ENCODE measurements around the gene IP6K1.
"Not testable (repeated sequence)": the region's sequence is repeated elsewhere in the genome, so short reads cannot be mapped to it uniquely, and the experiment has no call there.

Gene IP6K1

DNA sequence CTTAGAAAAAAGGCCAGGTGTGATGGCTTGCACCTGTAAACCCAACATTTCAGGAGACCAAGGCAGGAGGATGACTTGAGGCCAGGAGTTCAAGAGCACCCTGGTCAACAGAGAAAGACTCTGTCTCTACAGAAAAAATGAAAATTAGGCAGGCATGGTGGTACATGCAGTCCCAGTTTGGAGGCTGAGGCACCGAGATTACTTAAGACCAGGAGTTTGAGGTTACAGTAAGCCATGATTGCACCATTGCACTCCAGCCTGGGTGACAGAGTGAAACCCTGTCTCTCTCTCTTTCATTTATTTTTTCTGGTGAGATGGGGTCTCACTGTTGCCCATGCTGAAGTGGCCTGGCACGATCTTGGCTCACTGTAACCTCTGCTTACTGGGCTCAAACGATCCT lies 24.7 kb downstream of the IP6K1 start:
- H3K27ac ChIP-seq (ENCODE audit: low read depth, low read length), result no peak overlapping the region
- peaks cover 58% of the 10 kb centered on the region for H3K79me2 ChIP-seq (ENCODE audit: control insufficient read depth, insufficient read depth, low read length, unreplicated experiment)
- no peaks in the 10 kb centered on the region for H3K4me1 ChIP-seq (ENCODE audit: control insufficient read depth, insufficient read depth, low read length, unreplicated experiment)
- H3K27me3 ChIP-seq (ENCODE audit: insufficient read depth, low read length), result no peaks in the 10 kb centered on the region
- H2AFZ ChIP-seq (ENCODE audit: low read length, unreplicated experiment), result no peak overlapping the region
- H3K4me3 ChIP-seq (ENCODE audit: low read depth, low read length), result no peak overlapping the region
- H3K36me3 ChIP-seq (ENCODE audit: insufficient read depth, low read length), result peaks cover 8% of the 10 kb centered on the region; the same call in 1 of the 2 replicates

GRCh38 chr3:49759226-49759625 lies 27.1 kb downstream of the IP6K1 start:
- Histone ChIP-seq H3K36me3 (ENCODE audit: insufficient read depth, low read length) (no peaks in the 10 kb centered on the region), H3K79me2 (ENCODE audit: control insufficient read depth, insufficient read depth, low read length, unreplicated experiment) (peaks cover 62% of the 10 kb centered on the region), H3K4me3 (ENCODE audit: low read depth, low read length) (no peak overlapping the region), H3K27ac (ENCODE audit: low read depth, low read length) (no peak overlapping the region), H3K27me3 (ENCODE audit: insufficient read depth, low read length) (no peaks in the 10 kb centered on the region), H3K4me1 (ENCODE audit: control insufficient read depth, insufficient read depth, low read length, unreplicated experiment) (no peaks in the 10 kb centered on the region), H2AFZ (ENCODE audit: low read length, unreplicated experiment) (no peak overlapping the region)

- Histone ChIP-seq H3K27ac (ENCODE audit: low read depth, low read length) (no peak overlapping the region), H2AFZ (ENCODE audit: low read length, unreplicated experiment) (no peak overlapping the region), H3K4me3 (ENCODE audit: low read depth, low read length) (no peak overlapping the region), H3K36me3 (ENCODE audit: insufficient read depth, low read length) (no peaks in the 10 kb centered on the region), H3K79me2 (ENCODE audit: control insufficient read depth, insufficient read depth, low read length, unreplicated experiment) (peaks cover 60% of the 10 kb centered on the region), H3K27me3 (ENCODE audit: insufficient read depth, low read length) (no peaks in the 10 kb centered on the region), H3K4me1 (ENCODE audit: control insufficient read depth, insufficient read depth, low read length, unreplicated experiment) (no peaks in the 10 kb centered on the region)
Measured at GRCh38 chr3:49757197-49757596, 29.1 kb downstream of the IP6K1 start.

GRCh38 chr3:49756036-49756435 lies 30.3 kb downstream of the IP6K1 start:
- Histone ChIP-seq H3K27ac (ENCODE audit: low read depth, low read length) (no peak overlapping the region), H3K4me1 (ENCODE audit: control insufficient read depth, insufficient read depth, low read length, unreplicated experiment) (no peaks in the 10 kb centered on the region)

DNA sequence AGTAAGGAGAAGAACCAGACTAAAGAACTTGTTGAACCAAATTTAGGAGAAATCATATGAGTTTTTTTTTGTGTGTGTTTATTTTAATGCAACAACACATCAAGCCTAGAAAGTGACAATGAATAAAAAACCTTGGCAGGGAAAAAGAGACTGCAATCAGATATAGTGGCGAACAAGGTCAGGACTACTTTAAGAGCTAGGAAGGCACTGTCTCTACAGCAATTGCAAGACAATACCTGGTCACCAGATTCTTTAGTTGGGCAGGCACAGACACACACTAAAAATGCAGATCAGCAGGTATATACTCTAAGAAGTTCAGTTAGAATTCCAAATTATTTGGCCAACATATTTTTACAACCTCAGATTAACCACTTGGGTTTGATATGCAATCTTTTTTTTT lies 31.8 kb downstream of the IP6K1 start:
- Histone ChIP-seq H3K4me3 (ENCODE audit: low read depth, low read length) (no peak overlapping the region), H3K36me3 (ENCODE audit: insufficient read depth, low read length) (no peaks in the 10 kb centered on the region), H3K27me3 (ENCODE audit: insufficient read depth, low read length) (no peaks in the 10 kb centered on the region), H3K4me1 (ENCODE audit: control insufficient read depth, insufficient read depth, low read length, unreplicated experiment) (no peaks in the 10 kb centered on the region), H3K27ac (ENCODE audit: low read depth, low read length) (no peak overlapping the region), H2AFZ (ENCODE audit: low read length, unreplicated experiment) (no peak overlapping the region), H3K79me2 (ENCODE audit: control insufficient read depth, insufficient read depth, low read length, unreplicated experiment) (peaks cover 52% of the 10 kb centered on the region)

More at GRCh38 chr3:49756036-49756435, 30.3 kb downstream of the IP6K1 start:
- Histone ChIP-seq H2AFZ (ENCODE audit: low read length, unreplicated experiment) (no peak overlapping the region), H3K27me3 (ENCODE audit: insufficient read depth, low read length) (no peaks in the 10 kb centered on the region), H3K36me3 (ENCODE audit: insufficient read depth, low read length) (no peaks in the 10 kb centered on the region), H3K79me2 (ENCODE audit: control insufficient read depth, insufficient read depth, low read length, unreplicated experiment) (peaks cover 56% of the 10 kb centered on the region), H3K4me3 (ENCODE audit: low read depth, low read length) (no peak overlapping the region)

- H2AFZ ChIP-seq (ENCODE audit: low read length, unreplicated experiment), result no peak overlapping the region
- no peaks in the 10 kb centered on the region for H3K36me3 ChIP-seq (ENCODE audit: insufficient read depth, low read length)
- no peak overlapping the region for H3K4me3 ChIP-seq (ENCODE audit: low read depth, low read length)
- H3K27ac ChIP-seq (ENCODE audit: low read depth, low read length), result no peak overlapping the region
- H3K79me2 ChIP-seq (ENCODE audit: control insufficient read depth, insufficient read depth, low read length, unreplicated experiment), result peaks cover 42% of the 10 kb centered on the region
- H3K4me1 ChIP-seq (ENCODE audit: control insufficient read depth, insufficient read depth, low read length, unreplicated experiment), result peaks cover 9% of the 10 kb centered on the region
- no peaks in the 10 kb centered on the region for H3K27me3 ChIP-seq (ENCODE audit: insufficient read depth, low read length)
Measured at GRCh38 chr3:49751501-49751900, 34.8 kb downstream of the IP6K1 start.

DNA sequence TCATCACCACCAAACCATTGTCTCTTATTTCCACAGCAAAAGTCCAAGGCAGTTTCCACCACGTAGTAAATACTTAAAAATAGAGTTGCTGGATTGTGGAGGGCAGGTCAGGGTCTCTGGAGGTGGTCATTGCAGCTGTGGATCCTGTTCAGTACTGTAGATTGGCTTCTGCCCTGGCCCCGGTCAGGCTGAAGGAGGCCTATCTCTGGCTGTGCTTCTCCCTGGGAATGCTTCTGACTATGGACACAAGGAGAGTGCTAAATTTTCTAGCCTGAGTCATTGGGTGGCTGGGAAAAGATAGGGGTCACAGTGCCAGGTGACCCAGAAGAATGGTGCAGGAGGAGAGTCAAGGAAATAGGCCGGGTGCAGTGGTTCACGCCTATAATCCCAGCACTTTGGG lies 36.3 kb downstream of the IP6K1 start:
- H3K4me3 ChIP-seq (ENCODE audit: low read depth, low read length), result no peak overlapping the region
- H3K27ac ChIP-seq (ENCODE audit: low read depth, low read length), result no peak overlapping the region
- H3K27me3 ChIP-seq (ENCODE audit: insufficient read depth, low read length), result no peaks in the 10 kb centered on the region
- H3K36me3 ChIP-seq (ENCODE audit: insufficient read depth, low read length), result no peaks in the 10 kb centered on the region
- no peak overlapping the region for H2AFZ ChIP-seq (ENCODE audit: low read length, unreplicated experiment)
- peaks cover 15% of the 10 kb centered on the region for H3K4me1 ChIP-seq (ENCODE audit: control insufficient read depth, insufficient read depth, low read length, unreplicated experiment)
- peaks cover 31% of the 10 kb centered on the region for H3K79me2 ChIP-seq (ENCODE audit: control insufficient read depth, insufficient read depth, low read length, unreplicated experiment)

GRCh38 chr3:49748874-49749273 lies 37.5 kb downstream of the IP6K1 start:
- H3K27me3 ChIP-seq (ENCODE audit: insufficient read depth, low read length); H3K4me3 ChIP-seq (ENCODE audit: low read depth, low read length); H3K36me3 ChIP-seq (ENCODE audit: insufficient read depth, low read length); H2AFZ ChIP-seq (ENCODE audit: low read length, unreplicated experiment): not testable (repeated sequence)
- H3K79me2 ChIP-seq (ENCODE audit: control insufficient read depth, insufficient read depth, low read length, unreplicated experiment), result peaks cover 23% of the 10 kb centered on the region
- H3K27ac ChIP-seq (ENCODE audit: low read depth, low read length), result peak overlapping the region; percentile 81; the same call in 1 of the 2 replicates
- H3K4me1 ChIP-seq (ENCODE audit: control insufficient read depth, insufficient read depth, low read length, unreplicated experiment), result peaks cover 15% of the 10 kb centered on the region

DNA sequence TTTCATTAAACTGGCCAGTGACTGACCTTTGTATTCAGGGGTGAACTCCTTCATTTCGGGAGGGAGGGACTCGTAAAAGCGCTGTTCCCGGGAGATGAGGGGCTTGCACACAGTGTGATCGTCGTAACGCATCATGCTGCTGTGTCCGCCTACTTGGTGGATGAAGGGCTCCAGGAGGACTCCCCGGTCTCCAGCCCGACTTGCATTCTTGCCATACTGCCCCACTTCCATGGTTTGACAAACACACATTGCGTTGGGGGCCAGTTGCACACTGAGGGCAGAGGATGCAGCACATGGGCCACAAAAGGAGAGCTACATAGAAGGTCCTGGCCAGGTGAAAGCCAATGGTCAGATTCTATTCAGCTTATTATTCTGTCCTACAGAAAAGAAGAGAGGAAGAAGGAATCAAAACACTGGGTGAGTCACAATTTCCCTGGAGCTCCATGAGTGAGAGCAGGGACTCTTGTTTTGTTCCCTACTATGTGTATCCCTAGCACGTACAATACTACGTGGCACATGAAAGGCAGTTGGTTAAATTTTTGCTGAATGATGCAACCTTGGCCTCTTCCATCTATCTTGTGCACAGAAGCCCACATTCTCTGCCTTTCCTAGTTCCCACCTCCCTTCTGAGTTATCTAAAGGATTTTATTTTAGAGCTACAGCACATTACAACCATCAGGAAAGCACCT lies 38.4 kb downstream of the IP6K1 start:
- Histone ChIP-seq H2AFZ (ENCODE audit: low read length, unreplicated experiment) (no peak overlapping the region), H3K4me1 (ENCODE audit: control insufficient read depth, insufficient read depth, low read length, unreplicated experiment) (peaks cover 15% of the 10 kb centered on the region), H3K27me3 (ENCODE audit: insufficient read depth, low read length) (no peaks in the 10 kb centered on the region), H3K4me3 (ENCODE audit: low read depth, low read length) (no peak overlapping the region), H3K36me3 (ENCODE audit: insufficient read depth, low read length) (peaks cover 6% of the 10 kb centered on the region; the same call in 1 of the 2 replicates), H3K79me2 (ENCODE audit: control insufficient read depth, insufficient read depth, low read length, unreplicated experiment) (peaks cover 19% of the 10 kb centered on the region), H3K27ac (ENCODE audit: low read depth, low read length) (peak overlapping the region; percentile 81)

DNA sequence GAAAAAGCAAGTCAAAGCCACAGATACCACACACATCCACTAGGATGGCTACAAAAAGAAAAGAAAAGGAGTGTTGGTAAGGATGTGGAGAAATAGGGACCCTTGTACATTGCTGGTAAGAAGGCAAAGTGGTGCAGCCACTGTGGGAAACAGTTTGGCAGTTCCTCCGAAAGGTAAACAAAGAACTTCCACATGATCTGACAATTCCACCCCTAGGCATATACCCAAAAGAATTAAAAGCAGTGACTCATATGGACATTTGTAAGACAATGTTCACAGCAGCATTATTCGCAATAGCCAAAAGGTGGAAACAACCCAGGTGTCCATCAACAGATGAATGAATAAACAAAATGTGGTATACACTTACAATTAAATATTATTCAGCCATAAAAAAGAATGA lies 40.4 kb downstream of the IP6K1 start:
- H3K4me3 ChIP-seq (ENCODE audit: low read depth, low read length), result no peak overlapping the region
- peaks cover 17% of the 10 kb centered on the region for H3K79me2 ChIP-seq (ENCODE audit: control insufficient read depth, insufficient read depth, low read length, unreplicated experiment)
- H3K27me3 ChIP-seq (ENCODE audit: insufficient read depth, low read length), result no peaks in the 10 kb centered on the region
- H3K27ac ChIP-seq (ENCODE audit: low read depth, low read length), result no peak overlapping the region
- peaks cover 6% of the 10 kb centered on the region; the same call in 1 of the 2 replicates for H3K36me3 ChIP-seq (ENCODE audit: insufficient read depth, low read length)
- peaks cover 15% of the 10 kb centered on the region for H3K4me1 ChIP-seq (ENCODE audit: control insufficient read depth, insufficient read depth, low read length, unreplicated experiment)
- H2AFZ ChIP-seq (ENCODE audit: low read length, unreplicated experiment), result no peak overlapping the region

- Histone ChIP-seq H3K4me1 (ENCODE audit: control insufficient read depth, insufficient read depth, low read length, unreplicated experiment) (no peaks in the 10 kb centered on the region), H2AFZ (ENCODE audit: low read length, unreplicated experiment) (no peak overlapping the region), H3K4me3 (ENCODE audit: low read depth, low read length) (no peak overlapping the region), H3K27ac (ENCODE audit: low read depth, low read length) (no peak overlapping the region), H3K79me2 (ENCODE audit: control insufficient read depth, insufficient read depth, low read length, unreplicated experiment) (peaks cover 3% of the 10 kb centered on the region), H3K27me3 (ENCODE audit: insufficient read depth, low read length) (no peaks in the 10 kb centered on the region), H3K36me3 (ENCODE audit: insufficient read depth, low read length) (peaks cover 24% of the 10 kb centered on the region)
Measured at GRCh38 chr3:49740427-49740826, 45.9 kb downstream of the IP6K1 start.

Measured in ACC112 (cell line).